Spleen (tissue), 7 donors: ENCODE results near the gene VPS4A.

Source experiments
- POLR2A ChIP-seq, 3 donors: fragments of 450-650 bp; IDR thresholded peaks; one replicate each; pipeline ENCODE4 v1.5.1; 2017; ENCODE audit warnings: antibody characterized with exemption in 3 of 3, mild to moderate bottlenecking in 1 of 3
- TF ChIP-seq, protein P1 (sequence below), 11 experiments: fragments of 200-600 bp in 7 of 11; fragments of 450-650 bp in 4 of 11; sonication (generic) in 4 of 11; IDR thresholded peaks in 8 of 11; conservative IDR thresholded peaks in 3 of 11; 1 replicate in 7 of 11; 2 replicates in 4 of 11; pipeline versions ENCODE4 v1.4.0 to v1.8.0; 2016 to 2021; ENCODE audit warnings: antibody characterized with exemption in 11 of 11, inconsistent platforms in 4 of 11, mild to moderate bottlenecking in 1 of 11
- donor health status: DM: no; HTN: no; CAD: no; lungs with moderate emphysema.
- donor health status: DM: no; HTN: no; CAD: no.
- donor health status: DM: no; HTN: no; CAD: no.

- TF ChIP-seq POLR2A (IDR thresholded peaks at IDR 0.05) = no peak
- TF ChIP-seq, protein P1, sequence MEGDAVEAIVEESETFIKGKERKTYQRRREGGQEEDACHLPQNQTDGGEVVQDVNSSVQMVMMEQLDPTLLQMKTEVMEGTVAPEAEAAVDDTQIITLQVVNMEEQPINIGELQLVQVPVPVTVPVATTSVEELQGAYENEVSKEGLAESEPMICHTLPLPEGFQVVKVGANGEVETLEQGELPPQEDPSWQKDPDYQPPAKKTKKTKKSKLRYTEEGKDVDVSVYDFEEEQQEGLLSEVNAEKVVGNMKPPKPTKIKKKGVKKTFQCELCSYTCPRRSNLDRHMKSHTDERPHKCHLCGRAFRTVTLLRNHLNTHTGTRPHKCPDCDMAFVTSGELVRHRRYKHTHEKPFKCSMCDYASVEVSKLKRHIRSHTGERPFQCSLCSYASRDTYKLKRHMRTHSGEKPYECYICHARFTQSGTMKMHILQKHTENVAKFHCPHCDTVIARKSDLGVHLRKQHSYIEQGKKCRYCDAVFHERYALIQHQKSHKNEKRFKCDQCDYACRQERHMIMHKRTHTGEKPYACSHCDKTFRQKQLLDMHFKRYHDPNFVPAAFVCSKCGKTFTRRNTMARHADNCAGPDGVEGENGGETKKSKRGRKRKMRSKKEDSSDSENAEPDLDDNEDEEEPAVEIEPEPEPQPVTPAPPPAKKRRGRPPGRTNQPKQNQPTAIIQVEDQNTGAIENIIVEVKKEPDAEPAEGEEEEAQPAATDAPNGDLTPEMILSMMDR (IDR thresholded peaks at IDR 0.05 in 8 of 11, conservative IDR thresholded peaks at IDR 0.05 in 3 of 11) = no peak
Measured at GRCh38 chr16:69293401-69293800, 17.7 kb upstream of the VPS4A start.
